Kidney glomerular epithelial cell (primary cell): Measurements from ENCODE around the gene KIAA1217.

ENCODE experiments used
- DNase-seq: peaks from one replicate; lab custom pipeline; 2025; lab: John Stamatoyannopoulos, UW

Gene KIAA1217

GRCh38 chr10:24496906-24497305 is 288.0 kb downstream of the KIAA1217 start:
- no peak for DNase-seq

- no peak for DNase-seq
Observed at GRCh38 chr10:24501056-24501711, 292.2 kb downstream of the KIAA1217 start.

- no peak for DNase-seq
Observed at GRCh38 chr10:24502006-24502405, 293.1 kb downstream of the KIAA1217 start.

- no peak for DNase-seq
Observed at GRCh38 chr10:24502801-24503460, 294.0 kb downstream of the KIAA1217 start.

- DNase-seq = peak; percentile 4
Observed at GRCh38 chr10:24503461-24504320, 294.8 kb downstream of the KIAA1217 start.

- peak; percentile 1 for DNase-seq
Observed at GRCh38 chr10:24505759-24506158, 296.8 kb downstream of the KIAA1217 start.

GRCh38 chr10:24513155-24513554 is 304.2 kb downstream of the KIAA1217 start:
- DNase-seq = no peak

GRCh38 chr10:24515481-24515880 is 306.5 kb downstream of the KIAA1217 start:
- DNase-seq = no peak

GRCh38 chr10:24518411-24518810 is 309.5 kb downstream of the KIAA1217 start:
- DNase-seq = no peak

GRCh38 chr10:24518981-24519597 is 310.2 kb downstream of the KIAA1217 start:
- DNase-seq = peak; percentile 42

GRCh38 chr10:24519950-24520349 is 311.0 kb downstream of the KIAA1217 start:
- no peak for DNase-seq

- DNase-seq = no peak
Observed at GRCh38 chr10:24524314-24524713, 315.4 kb downstream of the KIAA1217 start.

- DNase-seq = no peak
Observed at GRCh38 chr10:24526085-24526649, 317.2 kb downstream of the KIAA1217 start.

GRCh38 chr10:24528946-24529345 is 320.0 kb downstream of the KIAA1217 start:
- no peak for DNase-seq

- no peak for DNase-seq
Observed at GRCh38 chr10:24531439-24531838, 322.5 kb downstream of the KIAA1217 start.

- DNase-seq = no peak
Observed at GRCh38 chr10:24533981-24534380, 325.0 kb downstream of the KIAA1217 start.

GRCh38 chr10:24536636-24537035 is 327.7 kb downstream of the KIAA1217 start:
- no peak for DNase-seq

GRCh38 chr10:24541239-24541753 is 332.4 kb downstream of the KIAA1217 start:
- DNase-seq = no peak

GRCh38 chr10:24542314-24543270 is 333.7 kb downstream of the KIAA1217 start:
- no peak for DNase-seq

- no peak for DNase-seq
Observed at GRCh38 chr10:24544776-24545175, 335.8 kb downstream of the KIAA1217 start.

GRCh38 chr10:24545585-24545984 is 336.6 kb downstream of the KIAA1217 start:
- DNase-seq = no peak
